Activated CD4-positive, alpha-beta T cell treated with anti-CD3 and anti-CD28 coated beads, Interleukin-2, amount 50 U/mL, for 48 hours (primary cell): Measurements from ENCODE around the gene PRKCB.

ENCODE experiments used
- DNase-seq, 2 experiments: peaks; one replicate each; pipeline ENCODE4 v3.0.0-alpha.2; 2020

PRKCB gene

DNA sequence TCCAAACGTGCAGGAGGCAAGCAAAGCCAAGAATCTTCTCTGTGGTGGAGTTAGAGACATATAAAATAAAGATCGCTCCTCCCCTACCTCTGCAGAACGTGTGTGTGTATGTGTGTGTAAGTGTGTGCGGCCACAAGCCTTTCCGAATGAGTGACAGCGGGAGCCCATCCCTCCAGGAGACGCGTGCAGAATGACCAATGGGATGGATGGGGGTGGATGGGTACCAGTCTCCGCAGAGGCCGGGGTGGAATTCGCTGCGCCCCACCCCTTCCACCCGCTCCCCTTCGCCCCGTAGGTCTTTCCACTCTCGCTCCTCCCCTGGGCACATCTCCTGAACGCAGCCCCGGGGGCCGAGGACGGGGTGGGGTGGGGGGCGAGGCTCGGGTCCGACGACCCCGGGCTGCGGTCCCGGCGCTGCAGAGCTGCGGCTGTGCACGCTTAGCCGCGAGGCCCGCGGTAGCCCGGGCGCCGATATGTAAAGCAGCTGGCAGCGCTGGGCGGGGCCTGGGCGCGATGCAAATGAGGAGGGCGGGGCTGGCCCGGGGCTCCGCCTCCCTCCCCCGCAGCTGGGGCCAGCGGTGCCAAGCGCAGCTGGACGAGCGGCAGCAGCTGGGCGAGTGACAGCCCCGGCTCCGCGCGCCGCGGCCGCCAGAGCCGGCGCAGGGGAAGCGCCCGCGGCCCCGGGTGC is at the start of gene PRKCB:
Gene PRKCB (plus strand): TSS at position 594 of the 688 bp plus-strand sequence.
- DNase-seq, result peak; percentile 89 to 91

DNA sequence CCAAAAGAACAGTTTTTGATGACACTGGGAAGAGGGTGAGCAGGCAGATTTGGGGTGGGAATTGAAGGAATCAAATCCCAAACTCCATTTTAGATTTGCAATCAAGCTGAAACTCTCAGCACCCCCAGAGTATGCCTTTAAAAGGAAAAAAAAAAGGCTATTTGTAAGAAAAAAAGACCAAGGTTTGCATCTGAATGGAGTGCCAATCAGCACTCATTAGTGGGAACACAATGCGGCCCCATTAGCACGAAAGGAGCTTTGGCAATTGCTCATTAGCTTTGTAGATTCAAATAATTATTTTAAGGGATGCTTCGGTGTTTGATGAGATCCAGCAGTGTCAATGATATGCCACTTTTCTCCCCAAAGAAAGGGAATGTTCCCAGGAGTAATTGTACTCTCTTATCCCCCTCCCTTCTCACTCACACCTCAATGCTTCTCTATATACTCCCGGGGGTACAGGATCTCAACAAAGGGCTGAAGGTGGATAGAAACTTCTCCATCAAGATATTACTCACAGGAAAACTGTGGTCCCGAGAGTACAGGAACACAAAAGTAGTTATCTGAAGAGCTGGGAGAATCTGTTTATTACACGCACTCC is 48.7 kb upstream of the PRKCB start:
- DNase-seq, result no peak

DNA sequence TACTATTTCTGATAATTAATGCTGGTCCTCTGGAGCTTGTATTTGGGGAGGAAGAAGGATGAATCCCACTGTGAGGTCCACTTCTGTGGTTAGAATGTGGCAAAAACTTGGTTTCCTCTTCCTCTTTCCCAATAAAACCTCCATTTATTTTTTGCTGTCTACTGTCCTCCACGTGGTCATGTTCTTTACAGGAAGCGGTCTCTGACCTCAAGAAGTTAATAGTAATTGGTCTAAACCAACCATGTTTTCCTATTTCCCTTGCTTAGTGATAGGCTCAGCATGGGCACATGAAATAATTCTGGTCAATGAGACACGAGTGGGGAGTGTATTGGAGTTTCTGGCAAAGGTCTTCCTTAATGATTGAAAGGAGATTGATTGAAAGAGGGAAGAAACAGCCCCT is 47.1 kb upstream of the PRKCB start:
- DNase-seq, result no peak

DNA sequence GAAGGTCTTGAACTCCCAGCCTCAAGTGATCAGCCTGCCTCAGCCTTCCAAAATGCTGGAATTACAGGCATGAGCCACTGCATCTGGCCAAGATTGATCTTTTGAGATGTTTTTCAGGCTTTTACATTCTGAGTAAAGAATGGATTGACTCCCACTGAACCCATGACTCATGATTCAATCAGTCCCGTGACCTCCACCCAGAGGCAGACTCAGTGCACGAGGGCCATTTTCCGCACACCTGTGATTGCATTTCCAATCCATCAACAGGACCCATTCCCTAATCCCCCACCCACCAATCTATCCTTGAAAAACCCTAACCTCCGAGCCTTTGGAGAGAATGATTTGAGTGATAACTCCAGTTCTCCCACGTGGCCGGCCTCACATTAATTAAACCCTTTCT is 40.4 kb upstream of the PRKCB start:
- DNase-seq, result no peak

DNA sequence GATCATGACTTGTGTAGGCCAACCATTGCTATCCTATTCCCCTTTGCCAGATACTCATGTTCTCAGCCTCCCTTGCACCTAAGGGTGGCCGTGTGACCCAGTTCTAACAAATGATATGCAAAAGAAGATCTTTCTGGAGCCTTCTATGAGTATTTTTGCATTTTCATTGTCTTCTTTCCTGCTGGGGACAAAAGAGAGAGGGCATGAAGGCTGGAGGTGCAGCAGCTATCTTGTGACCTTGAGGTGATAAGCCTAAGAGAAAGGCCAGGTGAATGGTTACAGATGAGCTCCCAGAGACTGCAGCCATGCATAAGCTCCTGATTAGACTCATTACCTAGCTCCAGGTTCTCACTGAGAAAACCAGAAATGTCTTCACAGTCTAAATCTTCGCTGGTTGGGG is 38.8 kb upstream of the PRKCB start:
- DNase-seq, result no peak

DNA sequence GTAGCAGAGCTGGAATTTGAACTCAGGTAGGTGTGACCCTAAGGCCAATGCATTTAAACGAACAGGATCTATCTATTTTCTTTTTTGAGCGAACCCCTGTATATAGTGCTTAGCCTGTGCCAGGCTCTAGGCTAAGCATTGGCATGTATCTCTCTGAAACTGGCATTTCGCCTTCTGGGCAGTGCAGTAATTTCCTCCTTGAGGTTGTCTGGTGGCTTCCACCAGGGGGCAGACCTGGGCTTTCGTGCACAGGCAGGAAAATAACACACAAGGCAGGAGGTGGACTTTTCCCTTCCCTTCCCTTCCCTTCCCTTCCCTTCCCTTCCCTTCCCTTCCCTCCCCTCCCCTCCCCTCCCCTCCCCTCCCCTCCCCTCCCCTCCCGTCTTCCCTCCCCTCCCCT is 34.4 kb upstream of the PRKCB start:
- peak; percentile 84 to 86 for DNase-seq

DNA sequence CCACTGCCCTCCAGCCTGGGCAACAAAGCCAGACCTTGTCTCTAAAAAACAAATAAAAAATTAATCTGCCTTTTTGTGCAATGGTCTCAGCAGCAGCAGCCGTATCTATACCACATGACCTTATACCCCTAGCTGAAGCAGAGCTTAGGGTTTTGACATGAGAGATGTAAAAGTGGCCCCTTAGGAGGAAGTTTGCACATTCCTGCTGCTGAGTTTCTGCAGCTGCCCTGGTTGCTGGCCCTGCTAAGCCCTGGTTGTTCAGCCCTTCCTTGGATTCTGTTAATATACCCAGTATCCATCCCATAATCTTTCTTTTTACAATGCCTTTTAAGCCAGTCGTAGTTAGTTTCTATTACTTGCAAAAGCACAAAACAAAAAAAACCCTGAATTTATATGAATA is 33.0 kb upstream of the PRKCB start:
- no peak for DNase-seq

DNA sequence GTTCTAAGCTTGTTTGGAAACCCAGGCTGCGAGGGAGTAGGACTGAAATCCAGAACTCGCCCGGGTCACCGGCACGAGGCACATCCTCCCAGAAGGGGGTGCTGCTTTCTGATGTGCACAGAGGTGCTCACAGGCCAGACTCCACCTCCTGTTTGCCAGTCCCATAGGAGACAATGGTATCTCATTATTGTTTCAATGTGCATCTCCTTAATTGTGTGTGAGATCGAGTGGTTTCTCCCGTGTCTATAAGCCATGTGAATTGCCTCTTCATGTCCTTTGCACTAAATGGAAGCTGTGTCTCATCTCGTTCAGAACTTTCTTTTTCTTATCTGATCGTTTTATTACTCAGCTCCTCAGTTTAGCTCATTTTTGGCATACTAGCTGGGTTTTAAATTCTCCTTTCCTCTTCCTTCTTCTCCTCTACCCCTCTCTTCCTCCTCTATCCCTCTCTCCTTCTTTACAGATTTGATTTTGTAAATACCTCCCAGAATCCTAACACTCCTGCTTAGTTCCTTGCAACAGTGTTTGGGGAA is 32.1 kb upstream of the PRKCB start:
- DNase-seq, result peak; percentile 69 to 79

DNA sequence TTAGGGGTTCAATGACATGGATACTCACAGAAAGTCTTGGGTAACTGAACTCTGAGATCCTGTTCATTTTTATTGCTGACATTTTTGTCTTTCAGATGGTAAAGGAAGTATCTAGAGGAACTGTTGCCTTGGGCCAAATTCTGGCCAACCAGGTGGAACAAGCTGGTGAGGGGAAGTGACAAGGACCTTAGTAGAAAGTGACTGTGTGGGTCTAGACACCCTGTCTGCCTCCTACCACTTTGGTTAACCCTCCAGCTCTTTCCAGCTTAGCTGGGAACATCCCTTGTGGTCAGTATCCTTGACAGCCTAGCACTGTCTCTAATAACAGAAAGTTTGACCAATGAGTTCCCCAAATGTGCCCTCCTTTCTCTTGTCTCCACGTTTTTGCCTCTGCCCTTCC is 28.8 kb upstream of the PRKCB start:
- no peak for DNase-seq

DNA sequence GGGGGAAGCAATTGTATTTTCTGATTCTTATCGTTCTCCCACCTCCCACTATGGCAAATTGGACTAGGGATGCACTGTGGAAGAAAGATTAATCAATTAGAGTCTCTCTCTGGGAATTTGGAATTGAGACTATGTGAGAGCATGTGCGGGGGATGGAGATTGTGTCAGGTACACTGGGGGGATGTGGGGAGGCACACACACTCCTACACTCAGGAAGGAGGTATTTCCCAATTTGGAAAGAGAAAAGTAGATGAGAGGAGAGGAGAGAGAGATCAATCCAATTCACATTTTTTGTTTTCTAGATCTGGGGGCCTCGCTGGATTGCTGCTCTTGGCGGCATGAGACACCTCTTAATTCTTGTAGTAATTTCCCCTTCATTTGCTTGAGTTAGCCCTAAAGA is 14.3 kb upstream of the PRKCB start:
- DNase-seq, result no peak

DNA sequence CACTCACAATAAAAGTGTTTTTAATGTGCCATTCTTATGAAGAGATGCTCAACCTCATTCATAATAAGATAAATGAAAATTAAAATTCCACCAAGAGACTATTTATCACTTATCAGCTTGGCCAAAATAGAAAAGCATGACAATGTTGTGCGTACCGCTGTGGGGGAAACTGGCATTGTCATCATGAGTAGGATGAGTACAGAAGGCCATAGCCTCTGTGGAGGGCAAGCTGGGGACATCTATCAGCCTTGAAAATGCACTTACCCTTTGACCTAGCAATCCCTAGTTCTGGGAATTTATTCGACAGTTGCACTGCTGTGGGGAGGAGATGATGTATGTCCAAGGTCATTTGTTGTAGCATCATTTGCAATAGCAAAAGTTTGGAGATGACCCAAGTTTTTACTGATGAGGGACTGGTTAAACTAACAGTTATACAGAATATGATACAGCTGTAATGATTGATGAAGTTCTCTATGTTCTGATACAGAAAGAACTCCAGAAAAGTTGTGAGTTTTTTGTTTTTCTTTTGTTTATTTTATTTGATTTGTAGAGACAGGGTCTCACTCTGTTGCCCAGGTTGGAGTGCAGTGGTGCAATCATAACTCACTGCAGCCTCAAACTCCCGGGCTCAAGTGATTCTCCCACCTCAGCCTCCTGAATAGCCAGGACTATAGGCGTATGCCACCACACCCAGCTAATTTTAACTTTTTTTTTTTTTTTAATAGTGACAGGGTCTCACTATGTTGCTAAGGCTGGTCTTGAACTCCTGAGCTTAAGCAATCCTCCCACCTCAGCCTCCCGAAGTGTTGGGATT is 13.7 kb upstream of the PRKCB start:
- DNase-seq, result no peak

DNA sequence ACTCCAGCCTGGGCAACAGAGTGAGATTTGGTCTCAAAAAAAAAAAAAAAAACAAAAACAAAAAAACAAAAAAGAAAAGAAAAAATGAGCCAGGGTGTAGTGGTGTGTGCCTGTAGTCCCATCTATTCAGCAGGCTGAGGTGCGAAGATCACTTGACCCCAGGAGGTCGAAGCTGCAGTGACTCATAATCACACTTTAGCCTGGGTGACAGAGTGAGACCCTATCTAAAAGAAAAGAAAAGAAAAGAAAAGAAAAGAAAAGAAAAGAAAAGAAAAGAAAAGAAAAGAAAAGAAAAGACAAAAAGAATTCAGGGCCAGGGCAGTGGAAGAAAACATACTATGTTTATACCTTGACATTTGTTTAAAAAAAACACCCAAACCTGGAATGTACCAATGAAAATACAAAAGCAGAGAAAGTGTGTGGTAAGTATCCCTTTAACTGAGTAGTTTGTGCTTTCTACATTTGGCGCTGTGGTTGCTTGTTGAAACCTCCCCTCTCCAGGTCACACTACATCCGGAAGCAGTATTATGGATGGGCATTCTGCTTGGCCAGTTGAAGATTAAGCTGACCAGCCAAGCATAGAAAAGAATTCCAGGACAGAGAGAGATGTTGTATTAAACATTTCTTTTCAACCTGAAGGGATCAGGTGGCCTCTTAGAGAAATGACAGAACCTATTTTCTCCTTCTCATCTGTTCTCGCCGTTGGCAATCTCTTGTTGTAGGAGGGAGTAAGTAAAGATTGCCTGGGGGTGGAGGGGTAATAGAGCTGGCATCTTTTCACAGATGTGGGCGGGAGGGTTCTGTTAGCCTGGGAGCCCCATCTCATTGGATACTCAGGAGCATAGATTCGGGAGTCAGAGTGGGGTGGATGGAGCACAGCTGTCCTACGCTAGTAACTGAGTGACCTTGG is 12.1 kb upstream of the PRKCB start:
- DNase-seq, result no peak

DNA sequence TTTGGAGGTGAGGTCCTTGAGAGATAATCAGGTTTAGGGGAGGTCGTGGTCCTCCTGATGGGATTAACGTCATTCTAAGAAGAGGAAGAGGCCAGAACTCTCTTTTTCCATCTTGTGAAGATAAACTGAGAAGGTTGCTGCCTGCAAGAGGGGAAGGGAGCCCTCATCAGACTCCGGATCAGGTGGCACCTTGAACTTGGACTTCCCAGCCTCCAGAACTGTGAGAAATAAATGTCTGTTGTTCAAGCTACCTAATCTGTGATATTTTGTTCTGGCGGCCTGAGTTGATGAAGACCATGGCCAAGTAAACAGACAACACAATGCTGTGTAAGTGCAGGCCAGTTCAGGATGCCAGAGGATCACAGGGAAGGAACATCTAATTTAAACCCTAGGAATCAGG is 10.9 kb upstream of the PRKCB start:
- no peak for DNase-seq

DNA sequence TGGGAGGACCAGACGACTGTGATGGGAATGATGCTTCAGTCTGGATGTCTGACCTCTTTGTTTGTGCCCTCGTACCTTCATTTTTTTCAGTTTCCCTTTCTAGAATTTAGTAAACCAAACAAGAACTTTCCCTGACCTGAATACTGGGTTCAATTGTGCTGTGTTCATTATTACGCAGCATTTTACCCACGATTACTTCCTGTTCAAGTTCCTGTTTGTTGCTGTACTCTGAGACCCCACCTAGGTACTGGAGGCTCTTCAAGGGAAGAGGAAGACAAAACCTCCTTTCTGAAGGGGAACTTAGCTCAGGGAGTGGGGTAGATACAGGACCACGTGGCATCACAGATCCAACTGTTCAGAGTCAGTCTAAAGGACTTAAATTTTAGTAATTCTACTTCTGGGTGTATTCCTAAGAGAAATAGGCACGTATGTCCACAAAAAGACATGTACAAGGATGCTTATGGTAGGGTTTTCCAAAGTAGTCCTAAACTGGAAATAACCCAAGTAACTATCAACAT is 9.2 kb upstream of the PRKCB start:
- DNase-seq, result no peak

DNA sequence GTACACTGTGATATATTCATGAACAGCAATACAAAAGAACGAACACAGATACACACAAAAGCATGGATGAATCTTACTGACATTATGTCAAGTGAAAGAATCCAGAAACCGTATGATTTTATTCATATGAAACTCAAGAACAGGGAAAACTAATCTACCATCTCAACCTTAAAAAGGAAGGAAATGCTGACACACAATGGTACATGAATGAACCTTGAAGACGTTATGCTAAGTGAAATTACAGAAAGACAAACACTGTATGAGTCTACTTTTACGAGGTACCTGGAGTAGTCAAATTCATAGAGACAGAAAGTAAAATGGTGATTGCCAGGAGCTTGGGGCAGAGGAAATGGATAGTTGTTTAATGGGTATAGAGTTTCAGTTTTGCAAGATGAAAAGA is 8.7 kb upstream of the PRKCB start:
- no peak for DNase-seq

DNA sequence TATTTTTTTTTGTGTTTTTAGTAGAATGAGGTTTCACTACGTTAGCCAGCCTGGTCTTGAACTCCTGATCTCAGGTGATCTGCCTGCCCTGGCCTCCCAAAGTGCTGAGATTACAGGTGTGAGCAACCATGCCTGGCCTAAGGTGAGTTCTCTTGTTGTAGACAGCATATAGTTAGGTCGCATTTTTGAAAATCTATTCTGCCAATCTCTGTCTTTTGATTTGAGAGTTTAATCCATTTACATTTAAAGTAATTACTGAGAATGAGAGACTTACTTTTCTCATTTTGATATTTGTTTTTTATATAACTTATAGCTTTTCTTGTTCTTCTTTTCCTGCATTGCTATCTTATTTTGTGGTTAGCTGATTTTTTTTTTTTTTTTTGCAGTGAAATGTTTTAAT is 6.3 kb upstream of the PRKCB start:
- DNase-seq, result no peak

DNA sequence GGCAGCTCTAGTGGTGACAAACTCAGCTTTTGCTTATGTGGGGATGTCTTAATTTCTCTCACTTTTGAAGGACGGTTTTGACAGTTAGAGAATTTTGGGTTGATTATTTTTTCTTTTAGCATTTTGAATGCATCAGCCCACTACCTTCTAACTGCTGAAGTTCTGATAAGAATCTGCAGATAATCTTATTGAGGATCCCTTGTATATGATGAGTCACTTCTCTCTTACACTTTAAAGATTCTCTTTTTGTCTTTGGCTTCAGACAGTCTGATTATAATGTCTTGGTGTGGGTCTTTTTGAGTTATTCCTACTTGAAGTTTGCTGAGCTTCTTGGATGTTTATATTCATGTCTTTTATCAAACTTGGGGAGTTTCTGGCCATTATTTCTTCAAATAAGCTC is 5.5 kb upstream of the PRKCB start:
- DNase-seq, result no peak

DNA sequence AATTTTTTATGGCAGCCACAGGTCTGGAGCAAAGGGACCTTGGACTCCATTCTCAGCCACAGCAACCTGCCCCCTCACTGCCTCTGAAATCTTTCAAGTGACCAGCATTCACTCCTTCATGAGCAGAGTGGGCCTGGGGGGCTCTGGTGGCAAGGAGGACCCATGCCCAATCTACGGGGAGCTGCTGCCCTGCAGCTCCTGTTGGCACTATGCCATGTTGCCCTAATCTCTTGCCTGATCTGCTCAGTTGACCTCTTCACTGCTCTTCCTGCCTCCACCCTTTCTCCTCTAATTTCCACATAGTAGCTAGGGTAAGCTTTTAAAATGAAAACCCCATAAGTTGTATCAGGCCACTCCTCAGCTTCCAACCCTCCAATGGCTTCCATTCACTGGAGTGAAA is 2.9 kb upstream of the PRKCB start:
- no peak for DNase-seq

DNA sequence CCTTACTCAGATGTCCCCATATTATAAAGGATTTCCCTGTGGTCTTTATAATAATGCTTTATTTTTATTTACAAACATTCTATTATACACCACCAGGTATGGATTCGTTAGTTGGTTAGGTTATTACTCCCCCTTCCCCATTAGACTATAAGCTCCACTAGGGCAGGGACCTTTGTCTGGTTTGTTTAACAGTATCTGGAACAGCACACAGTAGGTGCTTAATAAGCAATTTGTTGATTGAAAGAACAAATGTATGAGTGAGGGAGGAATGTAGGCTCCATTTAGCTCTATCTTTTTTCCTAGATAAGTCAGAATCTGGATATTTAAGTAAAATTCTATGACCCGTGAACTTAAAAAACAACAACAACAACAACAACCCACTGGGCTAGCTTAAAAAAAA is 2.3 kb upstream of the PRKCB start:
- no peak for DNase-seq

DNA sequence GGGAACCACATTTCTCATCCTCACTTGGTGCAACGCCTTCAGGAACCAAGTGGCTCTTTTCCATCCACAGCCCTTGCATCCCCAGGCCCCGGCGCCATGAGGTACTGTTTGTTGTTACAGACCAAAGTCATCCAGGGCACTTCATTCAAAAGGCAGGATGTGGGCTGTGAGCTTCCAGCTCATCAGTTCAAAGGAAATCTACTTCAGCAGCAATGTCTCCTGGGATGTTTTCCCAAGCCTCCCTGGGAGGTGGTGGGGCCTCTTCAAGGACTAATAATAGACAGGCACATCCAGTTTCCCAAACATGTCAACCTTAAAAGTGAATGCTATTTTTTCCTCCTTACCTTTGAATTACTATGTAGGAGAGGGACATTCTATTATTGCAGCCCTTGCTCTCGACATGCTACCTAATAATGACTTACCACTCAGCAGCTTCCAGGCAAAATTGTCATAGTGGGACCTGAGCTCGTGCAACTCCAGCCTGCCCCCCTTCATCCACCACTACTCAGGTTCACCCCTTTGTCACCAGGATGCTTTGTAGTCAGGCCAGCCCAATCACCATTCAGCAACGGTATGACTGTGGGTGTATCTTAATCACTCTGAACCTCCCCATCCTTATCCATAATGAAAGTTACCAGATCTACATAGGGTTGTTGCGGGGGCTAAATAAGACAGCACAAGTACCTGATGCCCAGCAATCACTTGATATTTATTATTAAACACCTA is 1.7 kb upstream of the PRKCB start:
- no peak for DNase-seq

DNA sequence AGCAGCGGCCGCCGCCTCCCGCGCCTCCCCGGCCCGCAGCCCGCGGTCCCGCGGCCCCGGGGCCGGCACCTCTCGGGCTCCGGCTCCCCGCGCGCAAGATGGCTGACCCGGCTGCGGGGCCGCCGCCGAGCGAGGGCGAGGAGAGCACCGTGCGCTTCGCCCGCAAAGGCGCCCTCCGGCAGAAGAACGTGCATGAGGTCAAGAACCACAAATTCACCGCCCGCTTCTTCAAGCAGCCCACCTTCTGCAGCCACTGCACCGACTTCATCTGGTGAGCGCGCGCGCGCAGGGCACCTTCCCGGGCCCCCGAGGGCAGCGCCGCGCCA is 258 bp downstream of the PRKCB start:
- DNase-seq, result peak; percentile 35 to 45
